ENCODE data around the gene HEG1.

Gene HEG1

GRCh38 chr3:125035217-125035616 is 20.6 kb downstream of the HEG1 start:
- no peak overlapping the region for H3K4me3 ChIP-seq (ENCODE audit: low read length)
- no peak for TF ChIP-seq CTCF (conservative IDR thresholded peaks at IDR 0.05; ENCODE audit: low read length)
- DNase-seq (ENCODE audit: low read depth), result no peak

GRCh38 chr3:125033616-125034015 is 22.2 kb downstream of the HEG1 start:
- no peak for TF ChIP-seq CTCF (conservative IDR thresholded peaks at IDR 0.05; ENCODE audit: low read length)
- DNase-seq (ENCODE audit: low read depth), result no peak
- no peak overlapping the region for H3K4me3 ChIP-seq (ENCODE audit: low read length)

GRCh38 chr3:125033135-125033534 is 22.7 kb downstream of the HEG1 start:
- no peak for TF ChIP-seq CTCF (conservative IDR thresholded peaks at IDR 0.05; ENCODE audit: low read length)
- DNase-seq (ENCODE audit: low read depth), result no peak
- H3K4me3 ChIP-seq (ENCODE audit: low read length), result no peak overlapping the region

GRCh38 chr3:125032683-125033082 is 23.1 kb downstream of the HEG1 start:
- TF ChIP-seq CTCF (conservative IDR thresholded peaks at IDR 0.05; ENCODE audit: low read length), result no peak
- H3K4me3 ChIP-seq (ENCODE audit: low read length), result no peak overlapping the region
- DNase-seq (ENCODE audit: low read depth), result no peak

- no peak overlapping the region for H3K4me3 ChIP-seq (ENCODE audit: low read length)
- no peak for DNase-seq (ENCODE audit: low read depth)
- TF ChIP-seq CTCF (conservative IDR thresholded peaks at IDR 0.05; ENCODE audit: low read length), result no peak
These were observed 23.6 kb downstream of the HEG1 start for GRCh38 chr3:125032100-125032643.

GRCh38 chr3:125031544-125031943 is 24.3 kb downstream of the HEG1 start:
- H3K4me3 ChIP-seq (ENCODE audit: low read length), result no peak overlapping the region
- DNase-seq (ENCODE audit: low read depth), result no peak
- no peak for TF ChIP-seq CTCF (conservative IDR thresholded peaks at IDR 0.05; ENCODE audit: low read length)

GRCh38 chr3:125028657-125029056 is 27.1 kb downstream of the HEG1 start:
- DNase-seq (ENCODE audit: low read depth), result no peak
- TF ChIP-seq CTCF (conservative IDR thresholded peaks at IDR 0.05; ENCODE audit: low read length), result no peak
- no peak overlapping the region for H3K4me3 ChIP-seq (ENCODE audit: low read length)
